AG04450 (cell line): ENCODE results near the gene LTK. TPM values are rescaled to one million over a fixed set of nuclear protein-coding genes. Genes with fewer than 3 reads are reported as not detected.
A peak's percentile ranks its signal among the peaks of the same experiment; 100 is the strongest.

Source experiments
- CTCF ChIA-PET: fragments of 300-600, 350-600 bp; formaldehyde crosslinking; extraction: SDS; loops from one replicate; lab custom pipeline; 2022; ENCODE audit warnings: antibody characterized with exemption, inconsistent platforms; lab: Charles Lee
- POLR2A ChIA-PET: fragments of 350-600 bp; formaldehyde crosslinking; extraction: SDS; loops from one replicate; lab custom pipeline; 2021; ENCODE audit warnings: antibody characterized with exemption, inconsistent platforms; lab: Yijun Ruan, JAX
- DNase-seq: peaks from one replicate; pipeline ENCODE4 v3.0.0-alpha.2; 2011; ENCODE audit warnings: low read depth, low spot score
- H3K27ac ChIP-seq: one replicate; pipeline ENCODE4 v1.5.1; 2012; ENCODE audit warnings: low read depth, low read length, control low read depth
- H3K27me3 ChIP-seq: one replicate; pipeline ENCODE4 v1.6.0; 2012; ENCODE audit warnings: low read length; ENCODE audit not compliant: control insufficient read depth, insufficient read depth
- H3K4me3 ChIP-seq: 2 replicates; pipeline ENCODE4 v1.5.1; 2011; ENCODE audit warnings: mild to moderate bottlenecking, low read depth, low read length, control low read depth
- H3K9me3 ChIP-seq: 2 replicates; pipeline ENCODE4 v1.5.1; 2012; ENCODE audit warnings: low read length; ENCODE audit not compliant: control insufficient read depth, insufficient read depth
- polyA plus RNA-seq: library from polyadenylated mRNA; depleted of rRNA; stranded (reverse); fragments of >200 nt; gene quantifications from 2 replicates; pipeline ENCODE4 v1.2.3, GENCODE V29; 2011
- TF ChIP-seq, protein P1 (sequence below): IDR thresholded peaks from 2 replicates; pipeline ENCODE4 v1.5.1; 2011; ENCODE audit warnings: low read depth, low read length, control low read depth, inconsistent platforms

Gene LTK
- polyA plus RNA-seq, 1 experiment, result 0.09 TPM

- Histone ChIP-seq H3K9me3 (no peaks in the 10 kb centered on the region; the same call in 1 of the 2 replicates), H3K27me3 (no peaks in the 10 kb centered on the region), H3K27ac (no peak overlapping the region), H3K4me3 (no peak overlapping the region)
- TF ChIP-seq, protein P1, sequence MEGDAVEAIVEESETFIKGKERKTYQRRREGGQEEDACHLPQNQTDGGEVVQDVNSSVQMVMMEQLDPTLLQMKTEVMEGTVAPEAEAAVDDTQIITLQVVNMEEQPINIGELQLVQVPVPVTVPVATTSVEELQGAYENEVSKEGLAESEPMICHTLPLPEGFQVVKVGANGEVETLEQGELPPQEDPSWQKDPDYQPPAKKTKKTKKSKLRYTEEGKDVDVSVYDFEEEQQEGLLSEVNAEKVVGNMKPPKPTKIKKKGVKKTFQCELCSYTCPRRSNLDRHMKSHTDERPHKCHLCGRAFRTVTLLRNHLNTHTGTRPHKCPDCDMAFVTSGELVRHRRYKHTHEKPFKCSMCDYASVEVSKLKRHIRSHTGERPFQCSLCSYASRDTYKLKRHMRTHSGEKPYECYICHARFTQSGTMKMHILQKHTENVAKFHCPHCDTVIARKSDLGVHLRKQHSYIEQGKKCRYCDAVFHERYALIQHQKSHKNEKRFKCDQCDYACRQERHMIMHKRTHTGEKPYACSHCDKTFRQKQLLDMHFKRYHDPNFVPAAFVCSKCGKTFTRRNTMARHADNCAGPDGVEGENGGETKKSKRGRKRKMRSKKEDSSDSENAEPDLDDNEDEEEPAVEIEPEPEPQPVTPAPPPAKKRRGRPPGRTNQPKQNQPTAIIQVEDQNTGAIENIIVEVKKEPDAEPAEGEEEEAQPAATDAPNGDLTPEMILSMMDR, result no peak
- CTCF ChIA-PET, result no interaction called here
- no peak for DNase-seq
- POLR2A ChIA-PET, result no interaction called here
Observed at GRCh38 chr15:41521614-41522013, 8.0 kb upstream of the LTK start.

DNA sequence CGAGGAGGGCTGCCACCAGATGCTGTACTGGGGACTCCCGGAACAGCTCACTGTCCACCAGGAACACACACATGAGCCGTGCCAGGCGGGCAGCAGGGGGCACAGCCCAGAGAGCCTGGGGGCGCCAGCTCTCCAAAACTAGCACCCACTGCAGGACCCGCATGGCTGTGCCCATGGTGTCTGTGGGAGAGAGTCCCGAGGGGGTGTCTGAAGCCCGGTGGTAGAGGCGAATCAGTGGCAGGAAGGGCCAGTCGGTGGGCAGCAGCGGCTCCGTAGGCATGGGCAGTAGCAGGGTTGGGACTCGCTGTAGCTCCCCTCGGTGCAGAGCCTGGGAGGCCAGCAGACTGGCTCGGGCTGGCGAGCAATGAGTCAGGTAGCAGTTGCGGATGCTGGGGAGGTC lies 7.0 kb upstream of the LTK start:
- no peak overlapping the region for H3K4me3 ChIP-seq
- H3K27me3 ChIP-seq, result no peaks in the 10 kb centered on the region
- TF ChIP-seq, protein P1, result no peak
- POLR2A ChIA-PET, result no interaction called here
- CTCF ChIA-PET, result interaction anchor here (0.6 kb wide), 1 partner anchor 79 kb away, joined by 3 read pairs; no protein-coding TSS in a partner anchor
- no peak for DNase-seq
- no peaks in the 10 kb centered on the region; the same call in 1 of the 2 replicates for H3K9me3 ChIP-seq
- H3K27ac ChIP-seq, result no peak overlapping the region

- TF ChIP-seq, protein P1, result no peak
- ChIA-PET CTCF (interaction anchor here (1.1 kb wide), 1 partner anchor 41 kb away, joined by 3 read pairs; no protein-coding TSS in a partner anchor), POLR2A (interaction anchor here (0.5 to 0.6 kb wide), 3 partner anchors 26 to 292 kb away, joined by 3 to 11 read pairs (median 9); partner anchors contain the start of gene RPAP1)
- no peak overlapping the region for H3K4me3 ChIP-seq
- H3K9me3 ChIP-seq, result no peaks in the 10 kb centered on the region; the same call in 1 of the 2 replicates
- DNase-seq, result no peak
- H3K27ac ChIP-seq, result no peak overlapping the region
- H3K27me3 ChIP-seq, result peaks cover 10% of the 10 kb centered on the region
Observed at GRCh38 chr15:41517895-41518449, 4.3 kb upstream of the LTK start.

GRCh38 chr15:41512940-41513505 lies 604 bp downstream of the LTK start:
- no peak for DNase-seq

GRCh38 chr15:41512512-41512939 lies 1.1 kb downstream of the LTK start:
- no peak for DNase-seq
- CTCF ChIA-PET, result no interaction called here
- POLR2A ChIA-PET, result no interaction called here
- Histone ChIP-seq H3K9me3 (peaks cover 6% of the 10 kb centered on the region; the same call in 1 of the 2 replicates), H3K4me3 (no peak overlapping the region), H3K27ac (no peak overlapping the region), H3K27me3 (peaks cover 42% of the 10 kb centered on the region)
- TF ChIP-seq, protein P1, result no peak

More at GRCh38 chr15:41512940-41513505, 604 bp downstream of the LTK start:
- TF ChIP-seq, protein P1, result no peak
- peaks cover 39% of the 10 kb centered on the region for H3K27me3 ChIP-seq
- peak overlapping the region; percentile 36 for H3K4me3 ChIP-seq
- peaks cover 6% of the 10 kb centered on the region; the same call in 1 of the 2 replicates for H3K9me3 ChIP-seq
- POLR2A ChIA-PET, result no interaction called here
- no peak overlapping the region for H3K27ac ChIP-seq
- CTCF ChIA-PET, result no interaction called here
